ENCODE results near the gene PICK1.

DNA sequence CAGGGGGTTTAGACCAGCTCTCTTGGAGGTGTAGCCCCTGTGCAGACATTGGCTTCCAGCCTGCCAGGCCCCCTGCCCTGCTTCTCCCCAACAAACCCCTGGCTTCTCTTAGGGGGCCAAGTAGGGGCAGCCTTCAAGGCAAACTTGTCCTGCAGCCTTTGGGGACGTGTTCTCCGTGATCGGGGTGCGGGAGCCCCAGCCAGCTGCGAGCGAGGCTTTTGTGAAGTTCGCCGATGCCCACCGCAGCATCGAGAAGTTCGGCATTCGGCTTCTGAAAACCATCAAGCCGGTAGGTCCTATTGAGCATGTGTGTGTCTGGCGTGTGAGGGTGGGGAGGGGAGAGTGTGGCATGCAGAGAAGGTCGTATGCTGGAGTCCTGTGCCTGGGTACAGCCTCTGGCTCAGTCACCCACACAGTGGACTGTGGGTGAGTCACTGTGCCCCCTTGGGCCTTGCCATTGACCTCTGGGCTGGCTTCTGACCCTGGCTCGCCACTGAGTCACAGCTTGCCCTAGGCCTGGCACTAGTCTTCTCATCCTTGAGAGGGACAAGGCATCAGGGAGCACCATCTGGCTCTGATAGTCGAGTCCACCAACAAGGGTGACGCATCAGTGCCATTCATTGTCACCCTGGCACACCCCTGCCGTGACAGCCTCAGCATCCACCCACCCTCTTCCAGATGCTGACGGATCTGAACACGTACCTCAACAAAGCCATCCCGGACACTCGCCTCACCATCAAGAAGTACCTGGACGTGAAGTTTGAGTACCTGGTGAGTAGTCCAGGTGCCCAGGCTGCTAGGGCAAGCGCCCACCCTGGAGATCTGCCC lies 15.3 kb downstream of the PICK1 start:
- TF ChIP-seq, protein P1, sequence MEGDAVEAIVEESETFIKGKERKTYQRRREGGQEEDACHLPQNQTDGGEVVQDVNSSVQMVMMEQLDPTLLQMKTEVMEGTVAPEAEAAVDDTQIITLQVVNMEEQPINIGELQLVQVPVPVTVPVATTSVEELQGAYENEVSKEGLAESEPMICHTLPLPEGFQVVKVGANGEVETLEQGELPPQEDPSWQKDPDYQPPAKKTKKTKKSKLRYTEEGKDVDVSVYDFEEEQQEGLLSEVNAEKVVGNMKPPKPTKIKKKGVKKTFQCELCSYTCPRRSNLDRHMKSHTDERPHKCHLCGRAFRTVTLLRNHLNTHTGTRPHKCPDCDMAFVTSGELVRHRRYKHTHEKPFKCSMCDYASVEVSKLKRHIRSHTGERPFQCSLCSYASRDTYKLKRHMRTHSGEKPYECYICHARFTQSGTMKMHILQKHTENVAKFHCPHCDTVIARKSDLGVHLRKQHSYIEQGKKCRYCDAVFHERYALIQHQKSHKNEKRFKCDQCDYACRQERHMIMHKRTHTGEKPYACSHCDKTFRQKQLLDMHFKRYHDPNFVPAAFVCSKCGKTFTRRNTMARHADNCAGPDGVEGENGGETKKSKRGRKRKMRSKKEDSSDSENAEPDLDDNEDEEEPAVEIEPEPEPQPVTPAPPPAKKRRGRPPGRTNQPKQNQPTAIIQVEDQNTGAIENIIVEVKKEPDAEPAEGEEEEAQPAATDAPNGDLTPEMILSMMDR (IDR thresholded peaks at IDR 0.05; ENCODE audit: control extremely low read depth in 1 of 3, insufficient read depth in 1 of 3, low read depth in 1 of 3, low read length in 3 of 3): no peak
- TF ChIP-seq ASH2L (IDR thresholded peaks at IDR 0.05; ENCODE audit: low read length) (no peak), POLR2AphosphoS5 (IDR thresholded peaks at IDR 0.05; ENCODE audit: low read depth, low read length) (no peak), EZH2 (IDR thresholded peaks at IDR 0.05; ENCODE audit: low read depth, low read length, severe bottlenecking) (no peak), POLR2A (IDR thresholded peaks at IDR 0.05; ENCODE audit: control extremely low read depth in 1 of 2, low read depth in 2 of 2, low read length in 2 of 2) (no peak), PHF8 (conservative IDR thresholded peaks at IDR 0.05; ENCODE audit: low read depth, low read length) (no peak), CBX5 (IDR thresholded peaks at IDR 0.05; ENCODE audit: low read depth, low read length) (no peak), JUND (IDR thresholded peaks at IDR 0.05; ENCODE audit: low read length) (no peak), GTF2F1 (IDR thresholded peaks at IDR 0.05; ENCODE audit: borderline replicate concordance, low read depth, low read length) (no peak), KDM1A (IDR thresholded peaks at IDR 0.05; ENCODE audit: borderline replicate concordance, low read length) (no peak), RFX5 (IDR thresholded peaks at IDR 0.05; ENCODE audit: borderline replicate concordance, low read depth, low read length) (no peak), SAP30 (IDR thresholded peaks at IDR 0.05; ENCODE audit: insufficient read depth, insufficient replicate concordance, low read length) (no peak)
- TF ChIP-seq, protein P2, sequence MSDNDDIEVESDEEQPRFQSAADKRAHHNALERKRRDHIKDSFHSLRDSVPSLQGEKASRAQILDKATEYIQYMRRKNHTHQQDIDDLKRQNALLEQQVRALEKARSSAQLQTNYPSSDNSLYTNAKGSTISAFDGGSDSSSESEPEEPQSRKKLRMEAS (IDR thresholded peaks at IDR 0.05): no peak
- TF ChIP-seq, protein P3, sequence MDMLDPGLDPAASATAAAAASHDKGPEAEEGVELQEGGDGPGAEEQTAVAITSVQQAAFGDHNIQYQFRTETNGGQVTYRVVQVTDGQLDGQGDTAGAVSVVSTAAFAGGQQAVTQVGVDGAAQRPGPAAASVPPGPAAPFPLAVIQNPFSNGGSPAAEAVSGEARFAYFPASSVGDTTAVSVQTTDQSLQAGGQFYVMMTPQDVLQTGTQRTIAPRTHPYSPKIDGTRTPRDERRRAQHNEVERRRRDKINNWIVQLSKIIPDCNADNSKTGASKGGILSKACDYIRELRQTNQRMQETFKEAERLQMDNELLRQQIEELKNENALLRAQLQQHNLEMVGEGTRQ (IDR thresholded peaks at IDR 0.05; ENCODE audit: low read length): no peak
